Suprapubic skin (tissue), 4 donors: ENCODE data around the gene TNS3. TPM values are rescaled to one million over a fixed set of nuclear protein-coding genes. Genes with fewer than 3 reads are reported as not detected.

Experiments used
- DNase-seq, 2 donors: peaks; one replicate each; pipeline ENCODE4 v3.0.0-alpha.2; 2019; ENCODE audit warnings: low spot score in 2 of 2
- H3K27ac ChIP-seq: fragments of 200-600 bp; sonication (generic); one replicate; pipeline ENCODE4 v1.5.1; 2019
- H3K27me3 ChIP-seq: fragments of 200-600 bp; sonication (generic); one replicate; pipeline ENCODE4 v1.5.1; 2019
- H3K36me3 ChIP-seq: fragments of 200-600 bp; sonication (generic); one replicate; pipeline ENCODE4 v1.5.1; 2019
- H3K4me1 ChIP-seq: fragments of 200-600 bp; sonication (generic); one replicate; pipeline ENCODE4 v1.5.1; 2019
- H3K4me3 ChIP-seq: fragments of 200-600 bp; sonication (generic); one replicate; pipeline ENCODE4 v1.5.1; 2019; ENCODE audit warnings: mild to moderate bottlenecking
- H3K9me3 ChIP-seq: fragments of 200-600 bp; sonication (generic); one replicate; pipeline ENCODE4 v1.5.1; 2019
- CTCF ChIP-seq, 2 donors: fragments of 200-600 bp in 1 of 2; fragments of 450-650 bp in 1 of 2; sonication (generic) in 1 of 2; IDR thresholded peaks; one replicate each; pipeline ENCODE4 v1.5.1; 2016 to 2019; ENCODE audit warnings: antibody characterized with exemption in 2 of 2, mild to moderate bottlenecking in 1 of 2, moderate library complexity in 1 of 2
- EP300 ChIP-seq: sonication (generic); formaldehyde crosslinking; IDR thresholded peaks from one replicate; pipeline ENCODE4 v1.6.1; 2017; ENCODE audit warnings: antibody characterized with exemption
- POLR2A ChIP-seq, 2 donors: fragments of 450-650 bp; IDR thresholded peaks; one replicate each; pipeline ENCODE4 v1.6.1; 2017; ENCODE audit warnings: antibody characterized with exemption in 2 of 2, mild to moderate bottlenecking in 2 of 2, moderate library complexity in 2 of 2
- POLR2AphosphoS5 ChIP-seq, 3 donors: sonication (generic); formaldehyde crosslinking; IDR thresholded peaks; one replicate each; pipeline ENCODE4 v1.6.1; 2017; ENCODE audit warnings: antibody characterized with exemption in 3 of 3
- WGBS: methylation state at CpG from one replicate; pipeline ENCODE4 v1.1.5; 2018; 5-methylcytosine and 5-hydroxymethylcytosine counted together
- total RNA-seq, 4 donors: library from RNA; depleted of rRNA; stranded (reverse); fragments of >200 nt; gene quantifications; one replicate each; pipeline ENCODE4 v1.1.0, GENCODE V29; 2016

TNS3 gene
- total RNA-seq, 4 donors from 2014 or later, result 14.3 to 53.0 (median 31.9) TPM

- 100% methylated on average over 1 of the region's 4 CpGs for WGBS
- Histone ChIP-seq H3K4me3 (no peak overlapping the region), H3K36me3 (peaks cover 4% of the 10 kb centered on the region), H3K27me3 (no peaks in the 10 kb centered on the region), H3K9me3 (no peaks in the 10 kb centered on the region), H3K27ac (no peak overlapping the region), H3K4me1 (peaks cover 9% of the 10 kb centered on the region)
- no peak for TF ChIP-seq EP300
- TF ChIP-seq POLR2A (IDR thresholded peaks at IDR 0.05), result no peak
- no peak for TF ChIP-seq POLR2AphosphoS5 (IDR thresholded peaks at IDR 0.05)
- no peak for TF ChIP-seq CTCF (IDR thresholded peaks at IDR 0.05)
- no peak for DNase-seq
Measured at GRCh38 chr7:47424523-47424922, 157.4 kb downstream of the TNS3 start.

DNA sequence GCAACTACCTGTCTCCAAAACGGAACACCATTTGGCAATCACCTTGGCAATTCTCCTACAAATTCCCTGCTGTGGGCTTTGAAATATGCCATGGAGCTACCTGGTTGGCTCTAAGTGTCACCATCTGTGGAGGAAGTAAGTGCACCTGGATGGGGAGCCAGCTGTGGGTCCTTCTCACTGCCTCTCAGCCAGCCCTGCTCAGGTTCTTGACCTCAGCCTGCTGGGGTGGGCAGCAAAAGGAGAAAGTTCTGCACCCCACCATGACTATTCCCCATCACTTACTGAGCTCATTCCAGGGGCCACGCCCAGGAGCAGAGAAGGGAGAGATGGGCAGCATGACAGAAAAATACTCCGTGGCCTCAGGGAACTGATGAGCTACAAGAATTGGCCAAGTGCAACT is 158.7 kb downstream of the TNS3 start:
- Histone ChIP-seq H3K9me3 (no peaks in the 10 kb centered on the region), H3K4me3 (no peak overlapping the region), H3K36me3 (peaks cover 7% of the 10 kb centered on the region), H3K27me3 (no peaks in the 10 kb centered on the region), H3K4me1 (peaks cover 4% of the 10 kb centered on the region), H3K27ac (no peak overlapping the region)
- TF ChIP-seq CTCF (IDR thresholded peaks at IDR 0.05) (no peak), EP300 (no peak), POLR2AphosphoS5 (IDR thresholded peaks at IDR 0.05) (no peak), POLR2A (IDR thresholded peaks at IDR 0.05) (no peak)
- peak in 1 of 2 donors; percentile 52 for DNase-seq
- 61% methylated on average over 3 of the region's 3 CpGs for WGBS

DNA sequence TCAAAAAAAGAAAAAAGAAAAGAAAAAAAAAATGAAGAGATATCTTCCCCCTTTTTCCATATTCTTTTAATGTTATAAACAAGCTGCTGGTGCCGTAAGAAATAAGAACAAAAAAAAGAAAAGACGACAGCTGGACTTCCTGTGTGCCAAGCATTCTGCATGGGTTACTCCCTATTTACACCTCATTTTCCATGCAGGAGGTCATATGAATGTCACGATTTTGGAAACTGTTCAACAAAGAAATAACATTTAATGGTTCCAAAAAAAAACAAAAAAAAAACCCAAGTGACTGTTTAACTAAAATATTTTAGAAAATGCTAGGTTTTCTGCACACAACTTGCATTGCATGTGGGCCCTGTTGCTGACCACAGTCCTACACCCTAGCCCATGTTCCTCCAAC is 159.3 kb downstream of the TNS3 start:
- 37% methylated on average over 3 of the region's 3 CpGs for WGBS

DNA sequence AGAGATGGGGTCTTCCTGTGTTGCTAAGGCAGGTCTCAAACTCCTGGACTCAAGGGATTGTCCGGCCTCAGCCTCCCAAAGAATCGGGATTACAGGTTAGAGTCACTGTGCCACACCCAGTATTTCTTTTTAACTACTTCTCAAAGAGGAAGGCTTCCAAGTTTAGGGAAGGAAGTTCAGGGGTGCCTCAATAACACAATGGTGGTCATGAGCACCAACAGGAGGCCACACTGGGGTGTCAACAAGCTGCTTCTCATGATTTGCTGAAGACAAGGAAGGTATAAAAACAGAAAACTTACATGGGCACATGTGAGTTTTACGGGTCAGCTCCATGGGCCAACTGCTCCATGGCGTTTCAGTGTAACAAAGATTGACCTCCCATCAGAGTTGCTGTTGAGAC is 160.5 kb downstream of the TNS3 start:
- peaks cover 4% of the 10 kb centered on the region for H3K4me1 ChIP-seq
- no peaks in the 10 kb centered on the region for H3K9me3 ChIP-seq
- H3K4me3 ChIP-seq, result no peak overlapping the region
- DNase-seq, result peak in 1 of 2 donors; percentile 24
- H3K27me3 ChIP-seq, result no peaks in the 10 kb centered on the region
- H3K36me3 ChIP-seq, result peaks cover 7% of the 10 kb centered on the region
- H3K27ac ChIP-seq, result no peak overlapping the region
- WGBS, result 83% methylated on average over 4 of the region's 4 CpGs
- TF ChIP-seq POLR2A (IDR thresholded peaks at IDR 0.05) (no peak), POLR2AphosphoS5 (IDR thresholded peaks at IDR 0.05) (no peak), EP300 (no peak), CTCF (IDR thresholded peaks at IDR 0.05) (no peak)

More for the DNA sequence above, 159.3 kb downstream of the TNS3 start:
- Histone ChIP-seq H3K27ac (no peak overlapping the region), H3K9me3 (no peaks in the 10 kb centered on the region), H3K4me3 (no peak overlapping the region), H3K4me1 (peaks cover 4% of the 10 kb centered on the region), H3K27me3 (no peaks in the 10 kb centered on the region), H3K36me3 (peaks cover 7% of the 10 kb centered on the region)
- TF ChIP-seq CTCF (IDR thresholded peaks at IDR 0.05), result no peak
- no peak for TF ChIP-seq POLR2AphosphoS5 (IDR thresholded peaks at IDR 0.05)
- TF ChIP-seq POLR2A (IDR thresholded peaks at IDR 0.05), result no peak
- no peak for TF ChIP-seq EP300
- DNase-seq, result no peak

DNA sequence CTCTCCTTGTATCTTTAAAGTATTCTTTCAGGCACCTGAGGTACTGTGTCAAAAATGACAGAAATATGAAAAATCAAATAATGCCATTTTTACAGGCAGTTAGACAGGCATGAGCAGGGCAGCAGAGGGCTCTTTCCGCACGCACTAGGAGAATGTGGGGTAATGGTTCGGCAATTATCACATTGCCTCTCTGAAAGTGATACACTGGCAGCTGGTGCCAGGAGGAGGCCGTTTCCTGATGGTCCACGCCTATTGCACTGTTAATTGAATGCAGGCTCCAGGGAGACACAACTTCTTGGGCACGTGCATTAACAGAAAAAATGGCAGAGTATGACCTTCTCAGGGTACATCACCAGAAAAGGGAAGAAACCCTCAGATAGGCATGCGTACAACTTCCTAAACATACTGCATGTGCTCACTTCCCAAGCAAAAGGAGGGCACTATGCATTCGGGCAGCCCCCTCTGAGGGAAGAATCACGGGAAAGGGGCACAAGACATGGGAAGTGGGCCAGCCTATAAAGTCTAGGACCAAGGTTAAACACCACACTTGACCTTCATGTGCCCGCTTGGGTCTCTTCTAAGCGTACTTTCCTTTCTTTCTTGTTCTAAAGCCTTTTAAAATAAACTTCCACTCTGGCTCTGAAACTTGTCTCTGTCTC is 161.7 kb downstream of the TNS3 start:
- peak in 1 of 2 donors; percentile 26 for DNase-seq
- peaks cover 4% of the 10 kb centered on the region for H3K4me1 ChIP-seq
- WGBS, result 89% methylated on average over 11 of the region's 11 CpGs
- H3K9me3 ChIP-seq, result no peaks in the 10 kb centered on the region
- TF ChIP-seq POLR2A (IDR thresholded peaks at IDR 0.05) (no peak), POLR2AphosphoS5 (IDR thresholded peaks at IDR 0.05) (no peak)
- H3K27ac ChIP-seq, result no peak overlapping the region
- H3K27me3 ChIP-seq, result no peaks in the 10 kb centered on the region
- no peak overlapping the region for H3K4me3 ChIP-seq
- peaks cover 10% of the 10 kb centered on the region for H3K36me3 ChIP-seq

- DNase-seq, result peak in 1 of 2 donors; percentile 8
- H3K27ac ChIP-seq, result no peak overlapping the region
- peaks cover 14% of the 10 kb centered on the region for H3K36me3 ChIP-seq
- WGBS, result 87% methylated on average over 1 of the region's 1 CpG
- TF ChIP-seq POLR2A (IDR thresholded peaks at IDR 0.05), result no peak
- no peak for TF ChIP-seq EP300
- no peaks in the 10 kb centered on the region for H3K9me3 ChIP-seq
- no peak overlapping the region for H3K4me3 ChIP-seq
- peaks cover 4% of the 10 kb centered on the region for H3K4me1 ChIP-seq
- H3K27me3 ChIP-seq, result no peaks in the 10 kb centered on the region
Measured at GRCh38 chr7:47419471-47419870, 162.4 kb downstream of the TNS3 start.
